ENCODE measurements around the gene SLC38A6.

DNA sequence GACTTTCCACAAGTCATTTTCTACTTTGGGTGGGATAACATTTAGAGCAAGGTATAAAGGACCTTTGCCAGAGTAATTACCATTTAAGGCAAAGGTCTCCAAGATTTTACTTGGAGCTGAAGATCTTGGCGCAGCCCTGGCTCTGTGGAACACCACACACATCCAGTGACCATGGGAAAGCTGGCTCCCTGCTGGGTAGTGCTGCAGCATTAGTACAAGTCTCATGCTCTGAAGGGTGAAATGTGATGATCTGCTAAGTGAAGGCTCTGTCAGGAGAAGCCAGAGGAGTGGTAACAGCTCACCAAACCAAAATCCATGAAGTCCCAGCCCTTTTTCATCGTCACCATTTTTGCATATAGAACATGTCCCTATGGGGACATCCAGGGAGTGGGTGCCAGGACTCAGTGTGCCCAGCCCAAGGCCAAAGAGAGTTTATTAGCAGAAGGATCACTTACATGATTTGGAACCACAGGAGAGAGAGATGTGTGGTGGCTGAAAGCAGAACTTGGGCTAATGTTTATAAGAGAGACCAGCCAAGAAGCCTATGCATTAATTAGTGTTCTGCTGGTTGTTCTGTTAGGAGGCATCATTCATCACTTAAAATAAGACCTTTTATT is 110.7 kb downstream of the SLC38A6 start:
- TF ChIP-seq, protein P1, sequence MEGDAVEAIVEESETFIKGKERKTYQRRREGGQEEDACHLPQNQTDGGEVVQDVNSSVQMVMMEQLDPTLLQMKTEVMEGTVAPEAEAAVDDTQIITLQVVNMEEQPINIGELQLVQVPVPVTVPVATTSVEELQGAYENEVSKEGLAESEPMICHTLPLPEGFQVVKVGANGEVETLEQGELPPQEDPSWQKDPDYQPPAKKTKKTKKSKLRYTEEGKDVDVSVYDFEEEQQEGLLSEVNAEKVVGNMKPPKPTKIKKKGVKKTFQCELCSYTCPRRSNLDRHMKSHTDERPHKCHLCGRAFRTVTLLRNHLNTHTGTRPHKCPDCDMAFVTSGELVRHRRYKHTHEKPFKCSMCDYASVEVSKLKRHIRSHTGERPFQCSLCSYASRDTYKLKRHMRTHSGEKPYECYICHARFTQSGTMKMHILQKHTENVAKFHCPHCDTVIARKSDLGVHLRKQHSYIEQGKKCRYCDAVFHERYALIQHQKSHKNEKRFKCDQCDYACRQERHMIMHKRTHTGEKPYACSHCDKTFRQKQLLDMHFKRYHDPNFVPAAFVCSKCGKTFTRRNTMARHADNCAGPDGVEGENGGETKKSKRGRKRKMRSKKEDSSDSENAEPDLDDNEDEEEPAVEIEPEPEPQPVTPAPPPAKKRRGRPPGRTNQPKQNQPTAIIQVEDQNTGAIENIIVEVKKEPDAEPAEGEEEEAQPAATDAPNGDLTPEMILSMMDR (conservative IDR thresholded peaks at IDR 0.05; ENCODE audit: low read length) = no peak
- TF ChIP-seq EZH2phosphoT487 (IDR thresholded peaks at IDR 0.05; ENCODE audit: borderline replicate concordance) = no peak

Measured in Loucy (cell line).